Adipose tissue (tissue), 3 donors: ENCODE results near the gene EFL1. TPM values are rescaled to one million over a fixed set of nuclear protein-coding genes. Genes with fewer than 3 reads are reported as not detected.

Experiments
- H3K27ac ChIP-seq: one replicate; pipeline ENCODE4 v1.5.1; 2013; ENCODE audit warnings: low read depth, low read length
- WGBS, 3 donors: extraction: QIAGEN DNeasy Blood & Tissue Kit; methylation state at CpG; one replicate each; pipeline ENCODE4 v1.1.7; 2013; 5-methylcytosine and 5-hydroxymethylcytosine counted together
- polyA plus RNA-seq, 3 donors: library from polyadenylated mRNA; stranded (reverse); fragments of 200-250 nt; gene quantifications; one replicate each; pipeline ENCODE4 v1.2.3, GENCODE V29; 2013
- donor health status: healthy with polysubstance abuse.
- donor health status: Bipolar disorder and iron deficiency.
- donor health status: healthy.

EFL1 gene
- polyA plus RNA-seq, 3 donors: 3.5 to 5.7 (median 5.6) TPM

- WGBS, 3 donors: 94 to 99% (median 96%) methylated on average over 3 of the region's 3 CpGs
These were observed 126.9 kb downstream of the EFL1 start for GRCh38 chr15:82135638-82136037.

DNA sequence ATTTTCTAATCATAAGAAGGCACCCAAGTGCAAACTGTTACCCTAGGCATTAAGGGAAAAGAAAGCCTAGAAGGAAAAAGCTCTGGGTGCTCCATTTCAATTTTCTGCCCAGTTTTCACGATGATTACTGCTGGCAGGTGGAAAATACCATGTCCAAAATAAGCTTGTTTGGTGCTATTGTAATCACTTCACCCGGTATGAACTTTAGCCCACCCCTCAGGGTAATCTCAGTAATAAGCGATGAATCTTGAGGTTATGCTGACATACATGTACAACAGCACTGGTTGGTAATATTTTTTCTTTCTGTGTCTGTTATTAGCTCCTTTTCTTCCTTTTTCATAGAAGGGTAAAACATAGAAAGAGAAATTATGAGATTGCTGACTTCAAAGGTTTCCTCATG is 128.1 kb downstream of the EFL1 start:
- 96% methylated on average over 3 of the region's 3 CpGs for WGBS, 3 donors
- no peak overlapping the region for H3K27ac ChIP-seq

More at GRCh38 chr15:82135638-82136037, 126.9 kb downstream of the EFL1 start:
- no peak overlapping the region for H3K27ac ChIP-seq

GRCh38 chr15:82133251-82133650 is 129.3 kb downstream of the EFL1 start:
- H3K27ac ChIP-seq: no peak overlapping the region
- 90 to 100% (median 100%) methylated on average over 1 of the region's 1 CpG for WGBS, 3 donors

GRCh38 chr15:82132742-82133141 is 129.8 kb downstream of the EFL1 start:
- no peak overlapping the region for H3K27ac ChIP-seq
- 96 to 100% (median 100%) methylated on average over 2 of the region's 2 CpGs for WGBS, 3 donors

GRCh38 chr15:82132096-82132495 is 130.4 kb downstream of the EFL1 start:
- no peak overlapping the region for H3K27ac ChIP-seq
- 88 to 97% (median 96%) methylated on average over 6 of the region's 6 CpGs for WGBS, 3 donors

- 57 to 89% (median 63%) methylated on average over 4 of the region's 4 CpGs for WGBS, 3 donors
- H3K27ac ChIP-seq: no peak overlapping the region
These were observed 132.3 kb downstream of the EFL1 start for GRCh38 chr15:82130248-82130647.

GRCh38 chr15:82129761-82130160 is 132.8 kb downstream of the EFL1 start:
- 68 to 76% (median 75%) methylated on average over 5 of the region's 5 CpGs for WGBS, 3 donors
- no peak overlapping the region for H3K27ac ChIP-seq

DNA sequence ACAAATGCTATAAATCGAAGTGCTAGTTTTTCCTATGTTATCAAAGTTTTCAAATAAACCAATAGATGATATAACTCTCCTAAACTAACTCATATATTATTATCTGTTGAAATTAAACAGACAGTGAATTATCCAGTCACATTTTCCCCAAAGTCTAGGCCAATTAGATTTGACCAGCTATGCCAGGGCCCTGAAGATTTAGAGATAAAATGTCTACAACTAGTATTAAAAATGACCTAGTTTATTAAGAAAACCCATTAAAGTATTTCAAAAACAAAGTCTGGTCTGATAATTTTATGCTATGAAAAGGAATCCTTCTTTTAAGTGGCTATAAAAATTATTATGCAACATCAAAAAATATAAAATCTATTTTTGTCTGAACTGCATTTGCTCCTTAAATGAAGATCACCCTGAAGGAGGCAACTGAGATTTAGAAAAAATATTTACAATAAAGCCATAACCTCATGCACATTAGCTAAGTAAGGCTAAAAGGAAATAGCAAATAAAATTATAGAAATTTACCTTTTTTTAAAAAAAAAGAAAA is 133.3 kb downstream of the EFL1 start:
- no peak overlapping the region for H3K27ac ChIP-seq
- 65 to 89% (median 72%) methylated on average over 1 of the region's 1 CpG for WGBS, 3 donors

DNA sequence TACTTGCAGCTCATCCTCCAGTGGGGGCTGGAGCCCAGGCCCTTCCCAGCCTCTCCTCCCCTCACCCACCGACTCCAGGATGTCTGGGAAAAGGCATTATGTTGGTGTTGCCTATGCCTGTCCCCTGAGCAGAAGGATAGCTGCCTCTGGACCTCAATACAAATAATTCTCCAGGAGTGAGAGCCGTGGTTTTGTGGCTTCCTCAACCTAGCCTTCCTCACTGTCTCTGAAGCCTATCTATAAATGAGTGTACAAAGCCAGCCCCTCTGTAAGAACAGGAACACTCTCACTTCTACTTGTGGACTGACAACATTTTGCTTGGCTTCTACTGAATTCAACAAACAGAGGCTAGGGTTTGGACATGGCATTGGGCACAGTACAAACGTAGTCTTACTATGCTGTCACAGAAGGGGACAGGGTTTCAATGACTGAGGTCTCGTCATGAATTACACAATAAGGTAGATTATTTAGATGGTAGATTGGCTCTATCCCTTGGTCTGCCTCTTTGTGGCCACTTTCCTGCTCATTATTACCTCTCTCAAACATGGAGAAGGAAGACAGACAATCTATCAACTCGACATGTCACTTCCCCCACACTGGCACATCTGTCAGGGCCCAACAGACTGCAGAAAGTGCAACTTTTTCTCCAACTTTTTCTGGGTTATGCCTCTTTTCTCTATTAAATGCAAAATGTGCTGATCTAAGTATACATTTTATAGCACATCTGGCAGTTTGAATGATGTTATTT is 134.0 kb downstream of the EFL1 start:
- no peak overlapping the region for H3K27ac ChIP-seq
- WGBS, 3 donors: 49 to 88% (median 57%) methylated on average over 5 of the region's 5 CpGs

GRCh38 chr15:82127581-82127980 is 135.0 kb downstream of the EFL1 start:
- no peak overlapping the region for H3K27ac ChIP-seq

- H3K27ac ChIP-seq: no peak overlapping the region
- 96 to 97% (median 96%) methylated on average over 3 of the region's 3 CpGs for WGBS, 3 donors
These were observed 136.2 kb downstream of the EFL1 start for GRCh38 chr15:82126346-82126745.

DNA sequence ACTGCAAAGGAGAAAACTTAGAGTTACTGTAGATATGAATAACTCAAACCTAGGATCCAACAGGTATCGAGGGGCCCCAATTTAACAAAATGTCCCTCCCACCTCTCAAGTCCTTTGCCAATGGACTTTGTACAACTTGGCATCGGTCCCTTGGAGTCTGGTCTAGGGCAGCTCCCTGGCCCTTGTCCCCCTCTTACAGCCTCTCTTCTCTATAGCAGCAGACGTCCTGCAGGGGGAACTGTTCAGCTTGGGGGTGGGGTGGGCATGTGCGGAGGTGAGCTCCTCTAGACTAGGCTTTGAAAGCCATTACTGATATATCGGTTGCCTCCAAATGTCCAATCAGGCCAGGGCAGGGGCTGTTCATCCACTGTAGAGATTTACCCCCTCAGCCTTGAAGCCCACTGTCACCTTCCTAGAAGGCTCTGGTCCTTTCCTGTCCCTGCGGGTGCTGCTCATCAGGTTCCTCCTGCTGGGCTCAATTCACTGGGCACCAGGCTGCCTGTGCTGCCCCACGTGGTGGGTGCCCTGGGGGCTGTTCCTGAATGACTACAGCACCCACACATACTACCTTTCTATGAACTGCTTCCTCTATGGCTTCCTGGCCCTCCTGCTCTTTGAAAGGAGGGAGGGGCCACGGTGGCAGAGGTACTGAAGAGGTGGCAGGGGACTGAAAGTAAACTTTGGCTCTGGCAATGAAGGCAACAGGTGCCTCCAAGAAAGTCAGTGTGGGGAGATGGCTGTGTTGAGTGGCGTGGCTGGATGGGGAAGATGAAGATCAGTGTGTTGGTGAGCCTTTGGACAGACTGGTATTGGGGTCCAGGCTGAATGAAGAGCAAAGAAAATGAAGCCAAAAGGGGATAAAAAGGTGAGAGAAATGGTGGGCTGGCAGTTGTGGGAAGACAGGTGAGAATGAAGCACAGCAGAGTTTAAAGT is 137.9 kb downstream of the EFL1 start:
- H3K27ac ChIP-seq: no peak overlapping the region
- WGBS, 3 donors: 80 to 88% (median 81%) methylated on average over 9 of the region's 9 CpGs

DNA sequence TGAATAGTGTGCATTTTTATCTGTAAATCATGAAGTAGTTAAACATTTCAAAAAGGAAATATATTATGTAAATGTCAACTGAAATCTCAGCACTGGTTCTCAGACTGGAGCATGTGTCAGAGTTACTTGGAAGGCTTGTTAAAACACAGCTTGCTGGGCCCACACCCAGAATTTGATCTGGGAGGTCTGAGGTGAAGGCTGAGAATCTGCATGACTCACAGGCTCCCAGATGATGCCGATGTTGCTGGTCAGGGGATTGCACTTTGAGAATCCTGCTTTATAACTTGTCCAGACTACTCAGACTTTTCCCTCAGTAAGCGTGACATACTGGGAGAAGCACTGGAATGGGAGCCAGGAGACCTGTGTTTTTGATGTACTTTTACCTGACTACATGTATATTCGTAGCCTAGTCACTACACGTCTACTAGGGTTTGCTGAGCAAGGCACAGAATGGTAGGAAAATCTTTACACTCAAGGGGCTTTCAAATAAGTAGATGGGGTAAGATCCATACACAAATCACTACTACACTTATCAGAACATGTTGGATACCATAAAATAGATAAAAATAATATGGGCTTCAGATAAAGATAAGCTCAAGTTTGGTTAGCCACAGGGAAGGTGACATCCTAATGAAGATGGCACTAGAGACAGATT is 139.7 kb downstream of the EFL1 start:
- WGBS, 3 donors: 78 to 91% (median 82%) methylated on average over 4 of the region's 4 CpGs
- no peak overlapping the region for H3K27ac ChIP-seq

DNA sequence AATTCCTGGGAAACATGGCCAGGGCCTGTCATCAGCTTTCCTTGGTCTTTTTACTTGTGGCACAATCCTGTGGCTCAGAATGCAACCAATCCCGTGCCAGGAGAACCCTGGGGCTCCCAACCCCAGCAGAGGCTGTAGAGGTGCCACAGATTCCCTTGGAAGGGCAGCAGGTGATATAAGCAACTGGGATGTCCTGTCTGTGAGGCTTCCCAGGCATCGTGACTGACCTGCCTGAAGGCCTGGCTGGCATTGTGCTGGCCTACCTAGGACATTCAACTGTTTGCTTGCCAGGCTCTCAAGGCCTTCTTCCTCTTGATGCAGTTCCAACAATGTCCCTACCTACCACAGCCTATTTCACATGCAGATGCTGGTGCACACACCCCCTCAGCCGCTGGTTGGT is 144.5 kb downstream of the EFL1 start:
- 67 to 81% (median 69%) methylated on average over 3 of the region's 3 CpGs for WGBS, 3 donors
- no peak overlapping the region for H3K27ac ChIP-seq

GRCh38 chr15:82117296-82117695 is 145.2 kb downstream of the EFL1 start:
- no peak overlapping the region for H3K27ac ChIP-seq
- WGBS, 3 donors: 92 to 97% (median 97%) methylated on average over 6 of the region's 6 CpGs

GRCh38 chr15:82114660-82115059 is 147.9 kb downstream of the EFL1 start:
- WGBS, 3 donors: 85 to 95% (median 94%) methylated on average over 5 of the region's 5 CpGs

GRCh38 chr15:82113106-82113715 is 149.3 kb downstream of the EFL1 start:
- no peak overlapping the region for H3K27ac ChIP-seq
- WGBS, 3 donors: 55 to 86% (median 69%) methylated on average over 1 of the region's 1 CpG

More at GRCh38 chr15:82114660-82115059, 147.9 kb downstream of the EFL1 start:
- no peak overlapping the region for H3K27ac ChIP-seq

DNA sequence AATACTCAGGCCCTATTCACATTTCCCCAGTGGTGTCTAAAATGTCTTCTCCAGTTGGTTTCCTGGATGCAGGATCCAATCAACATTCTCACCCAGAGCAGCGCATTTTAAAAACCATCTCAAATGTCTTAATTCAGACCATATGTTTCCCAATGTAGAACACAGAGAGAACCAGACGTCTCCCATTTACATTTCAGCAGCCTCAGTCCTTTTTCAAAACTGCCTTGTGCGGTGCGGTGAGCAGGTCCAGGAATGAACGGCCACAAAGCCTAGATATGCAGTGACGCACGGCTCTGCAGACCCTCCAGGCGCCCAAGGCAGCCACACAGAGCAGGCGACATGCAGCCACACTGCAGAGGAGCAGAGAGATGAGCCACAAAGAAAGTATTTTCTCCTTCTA is 150.6 kb downstream of the EFL1 start:
- H3K27ac ChIP-seq: no peak overlapping the region
- 91 to 93% (median 91%) methylated on average over 9 of the region's 9 CpGs for WGBS, 3 donors
